ENCODE measurements around the gene MTSS2. TPM values are rescaled to one million over a fixed set of nuclear protein-coding genes. Genes with fewer than 3 reads are reported as not detected.

MTSS2 gene
- total and polyA plus RNA-seq, 2 of the 4 experiments (the other 2 are of a cell fraction) = 9.1 to 86.2 TPM

- no peak for TF ChIP-seq BHLHE40 (IDR thresholded peaks at IDR 0.05; ENCODE audit: low read depth, low read length)
- TF ChIP-seq MXI1 (IDR thresholded peaks at IDR 0.05; ENCODE audit: borderline replicate concordance, low read depth, low read length) = no peak
These were observed 39.4 kb upstream of the MTSS2 start (continued) for GRCh38 chr16:70725024-70725911.

- Histone ChIP-seq H3K56ac (ENCODE audit: extremely low read depth, insufficient read depth, low read length) (no peak overlapping the region), H3K4ac (ENCODE audit: low read depth, low read length) (no peak overlapping the region), H3K9ac (ENCODE audit: low read depth, low read length) (no peak overlapping the region), H3K23ac (ENCODE audit: low read depth, low read length) (no peak overlapping the region), H4K91ac (ENCODE audit: insufficient read depth, low read depth, low read length) (no peak overlapping the region), H2BK5ac (ENCODE audit: low read depth, low read length, poor library complexity, severe bottlenecking) (no peak overlapping the region), H3K4me3 (ENCODE audit: insufficient read depth, low read depth, low read length) (no peak overlapping the region), H3K9me3 (ENCODE audit: control insufficient read depth, insufficient read depth, low read length) (no peaks in the 10 kb centered on the region), H2BK15ac (ENCODE audit: low read depth, low read length) (no peak overlapping the region), H3K36me3 (ENCODE audit: control insufficient read depth, insufficient read depth, low read length) (peaks cover 14% of the 10 kb centered on the region; the same call in 1 of the 2 replicates), H2BK120ac (ENCODE audit: low read depth, low read length) (no peak overlapping the region), H3K27ac (ENCODE audit: insufficient read depth, low read length) (no peak overlapping the region), H3K27me3 (ENCODE audit: control insufficient read depth, insufficient read depth, low read length) (no peaks in the 10 kb centered on the region), H3K14ac (replicated peaks; ENCODE audit: low read depth, low read length) (no peak overlapping the region; the same call in 1 of the 2 replicates), H4K8ac (ENCODE audit: low read depth in 2 of 2, low read length in 2 of 2) (no peak overlapping the region), H2AK9ac (replicated peaks; ENCODE audit: low read depth, low read length, poor library complexity) (no peak overlapping the region), H3K4me1 (ENCODE audit: control insufficient read depth, insufficient read depth, low read length) (peaks cover 13% of the 10 kb centered on the region), H3K4me2 (ENCODE audit: low read depth, low read length) (no peak overlapping the region), H2AFZ (replicated peaks; ENCODE audit: low read length, poor library complexity) (no peak overlapping the region), H3K9me1 (ENCODE audit: insufficient read depth, low read length) (no peaks in the 10 kb centered on the region), H3K18ac (ENCODE audit: low read depth, low read length) (no peak overlapping the region), H2AK5ac (ENCODE audit: low read depth, low read length) (0 out of 2 replicates have a peak overlapping the region, but pooled peaks have one; percentile 38), H3K79me1 (ENCODE audit: low read depth in 1 of 2, low read length in 2 of 2) (peaks cover 0 to 10% of the 10 kb centered on the region in 2 experiments; a peak in 2 of 4 replicates), H2BK20ac (ENCODE audit: low read depth, low read length) (no peak overlapping the region), H4K5ac (ENCODE audit: low read depth, low read length) (no peak overlapping the region), H4K20me1 (ENCODE audit: insufficient read depth, low read length) (no peaks in the 10 kb centered on the region)
- in situ Hi-C loops (cut with MboI; ENCODE audit: low sequenced_read_pairs) = no loop called here
- no peak for TF ChIP-seq CEBPB (IDR thresholded peaks at IDR 0.05; ENCODE audit: low read depth, low read length)
- TF ChIP-seq MXI1 (IDR thresholded peaks at IDR 0.05; ENCODE audit: borderline replicate concordance, low read depth, low read length) = no peak
- TF ChIP-seq BHLHE40 (IDR thresholded peaks at IDR 0.05; ENCODE audit: low read depth, low read length) = no peak
- no peak for TF ChIP-seq RCOR1 (IDR thresholded peaks at IDR 0.05; ENCODE audit: insufficient replicate concordance, low read length)
- TF ChIP-seq MAFK (IDR thresholded peaks at IDR 0.05; ENCODE audit: low read depth, low read length) = no peak
- no peak for TF ChIP-seq POLR2A (IDR thresholded peaks at IDR 0.05; ENCODE audit: low read depth, low read length)
- TF ChIP-seq FOS (IDR thresholded peaks at IDR 0.05; ENCODE audit: low read depth, low read length) = no peak
- TF ChIP-seq RFX5 (IDR thresholded peaks at IDR 0.05; ENCODE audit: low read depth, low read length) = no peak
- no TSS peak for BruUV-seq (replicated peaks)
- WGBS, 2 experiments (ENCODE audit: extremely low coverage in 2 of 2, insufficient read length in 1 of 2) = 83% methylated on average over 4 of the region's 15 CpGs; no CpG with 5 or more reads in 1 of the 2 experiments
- CTCF ChIA-PET = interaction anchor here (0.7 kb wide), 1 partner anchor 55 kb away, joined by 3 read pairs; no protein-coding TSS in a partner anchor
- ATAC-seq (ENCODE audit: low read depth) (no peak), DNase-seq (no peak)
- dilution Hi-C loops (cut with HindIII; ENCODE audit: low sequenced_read_pairs, unreplicated experiment) = no loop called here
- intact Hi-C loops (cut with micrococcal nuclease) = no loop called here
- POLR2A ChIA-PET (ENCODE audit: unreplicated experiment) = no interaction called here
These were observed 38.5 kb upstream of the MTSS2 start for GRCh38 chr16:70724146-70725023.

All from IMR-90 (cell line).